HEK293 (cell line): ENCODE data around the gene ZCCHC8.
"Not testable (repeated sequence)": the region's sequence is repeated elsewhere in the genome, so short reads cannot be mapped to it uniquely, and the experiment has no call there.

Source experiments
- CTCF ChIA-PET: fragments of 350-600 bp; formaldehyde crosslinking; extraction: SDS; loops from one replicate; lab custom pipeline; 2021; ENCODE audit warnings: antibody characterized with exemption; lab: Yijun Ruan, JAX
- POLR2A ChIA-PET: fragments of 300-600 bp; formaldehyde crosslinking; extraction: SDS; loops from one replicate; lab custom pipeline; 2020; ENCODE audit warnings: antibody characterized with exemption, inconsistent platforms; lab: Yijun Ruan, JAX
- H3K27ac ChIP-seq: fragments of 200-500 bp; sonication (Bioruptor generic); 2 replicates; pipeline ENCODE4 v1.5.1; 2014; ENCODE audit warnings: low read depth, low read length, control low read depth, inconsistent platforms; ENCODE audit errors: extremely low read depth
- H3K36me3 ChIP-seq, 2 experiments: fragments of 200-500 bp in 1 of 2; sonication (Bioruptor generic) in 1 of 2; 1 replicate in 1 of 2; 2 replicates in 1 of 2; pipeline ENCODE4 v1.5.1; 2014 to 2017; ENCODE audit warnings: inconsistent platforms in 2 of 2, low read length in 2 of 2; ENCODE audit not compliant: control insufficient read depth in 2 of 2, insufficient read depth in 1 of 2
- H3K4me1 ChIP-seq: fragments of 200-500 bp; sonication (Bioruptor generic); 2 replicates; pipeline ENCODE4 v1.5.1; 2014; ENCODE audit warnings: mild to moderate bottlenecking, low read length, inconsistent platforms; ENCODE audit not compliant: control insufficient read depth, insufficient read depth
- H3K4me3 ChIP-seq: 2 replicates; pipeline ENCODE4 v1.5.1; 2011; ENCODE audit warnings: low read depth, mild to moderate bottlenecking, control low read depth, low read length, moderate library complexity
- H3K9me3 ChIP-seq: fragments of 200-500 bp; sonication (Bioruptor generic); 2 replicates; pipeline ENCODE4 v1.5.1; 2014; ENCODE audit warnings: low read depth, low read length, inconsistent platforms; ENCODE audit not compliant: control insufficient read depth, insufficient read depth
- MYNN ChIP-seq: fragments of 450-650 bp; formaldehyde crosslinking; IDR thresholded peaks from 2 replicates; pipeline ENCODE4 v1.5.1; 2016; ENCODE audit warnings: missing biosample characterization, missing genetic modification characterization, borderline replicate concordance
- OVOL3 ChIP-seq: fragments of 450-650 bp; formaldehyde crosslinking; IDR thresholded peaks from 2 replicates; pipeline ENCODE4 v1.5.1; 2016; ENCODE audit warnings: missing biosample characterization, missing genetic modification characterization
- PRDM1 ChIP-seq: fragments of 450-650 bp; formaldehyde crosslinking; IDR thresholded peaks from 2 replicates; pipeline ENCODE4; 2016; ENCODE audit warnings: missing biosample characterization, missing genetic modification characterization
- SP7 ChIP-seq: fragments of 450-650 bp; formaldehyde crosslinking; IDR thresholded peaks from 2 replicates; pipeline ENCODE4 v1.5.1; 2016; ENCODE audit warnings: missing biosample characterization, missing genetic modification characterization
- ZNF121 ChIP-seq: fragments of 450-650 bp; formaldehyde crosslinking; IDR thresholded peaks from 2 replicates; pipeline ENCODE4 v1.5.1; 2016; ENCODE audit warnings: missing biosample characterization, missing genetic modification characterization
- ZNF184 ChIP-seq: fragments of 450-650 bp; IDR thresholded peaks from 2 replicates; pipeline ENCODE4 v1.5.1; 2018; ENCODE audit warnings: missing biosample characterization, mild to moderate bottlenecking, missing genetic modification characterization
- ZNF211 ChIP-seq: fragments of 450-650 bp; formaldehyde crosslinking; IDR thresholded peaks from 2 replicates; pipeline ENCODE4 v1.5.1; 2016; ENCODE audit warnings: low read depth, missing biosample characterization, missing genetic modification characterization
- ZNF426 ChIP-seq: fragments of 450-650 bp; formaldehyde crosslinking; IDR thresholded peaks from 2 replicates; pipeline ENCODE4 v1.5.1; 2017; ENCODE audit warnings: missing biosample characterization, missing genetic modification characterization, mild to moderate bottlenecking, inconsistent platforms, moderate library complexity
- ZNF530 ChIP-seq: fragments of 450-650 bp; formaldehyde crosslinking; IDR thresholded peaks from 2 replicates; pipeline ENCODE4 v1.5.1; 2016; ENCODE audit warnings: low read depth, missing biosample characterization, missing genetic modification characterization
- ZNF776 ChIP-seq: fragments of 450-650 bp; formaldehyde crosslinking; IDR thresholded peaks from 2 replicates; pipeline ENCODE4 v1.5.0; 2017; ENCODE audit warnings: missing biosample characterization, missing genetic modification characterization, borderline replicate concordance
- ZSCAN16 ChIP-seq: fragments of 450-650 bp; formaldehyde crosslinking; IDR thresholded peaks from 2 replicates; pipeline ENCODE4 v1.5.1; 2016; ENCODE audit warnings: missing biosample characterization, missing genetic modification characterization
- TF ChIP-seq, protein P1 (sequence below): fragments of 450-650 bp; formaldehyde crosslinking; IDR thresholded peaks from 2 replicates; pipeline ENCODE4 v1.5.1; 2016; ENCODE audit warnings: missing biosample characterization, missing genetic modification characterization
- TF ChIP-seq, protein P2 (sequence below): fragments of 450-650 bp; formaldehyde crosslinking; IDR thresholded peaks from 2 replicates; pipeline ENCODE4 v1.5.1; 2016; ENCODE audit warnings: missing biosample characterization, missing genetic modification characterization
- TF ChIP-seq, protein P3 (sequence below): fragments of 450-650 bp; formaldehyde crosslinking; IDR thresholded peaks from 2 replicates; pipeline ENCODE4 v1.5.1; 2017; ENCODE audit warnings: missing biosample characterization, missing genetic modification characterization
- TF ChIP-seq, protein P4 (sequence below): fragments of 450-650 bp; formaldehyde crosslinking; IDR thresholded peaks from 2 replicates; pipeline ENCODE4 v1.5.1; 2016; ENCODE audit warnings: missing biosample characterization, missing genetic modification characterization, low read depth
- TF ChIP-seq, protein P5 (sequence below): fragments of 450-650 bp; formaldehyde crosslinking; IDR thresholded peaks from 2 replicates; pipeline ENCODE4 v1.5.1; 2016; ENCODE audit warnings: missing biosample characterization, missing genetic modification characterization
- TF ChIP-seq, protein P6 (sequence below): fragments of 450-650 bp; formaldehyde crosslinking; IDR thresholded peaks from 2 replicates; pipeline ENCODE4 v1.5.1; 2016; ENCODE audit warnings: missing biosample characterization, missing genetic modification characterization

ZCCHC8 gene

DNA sequence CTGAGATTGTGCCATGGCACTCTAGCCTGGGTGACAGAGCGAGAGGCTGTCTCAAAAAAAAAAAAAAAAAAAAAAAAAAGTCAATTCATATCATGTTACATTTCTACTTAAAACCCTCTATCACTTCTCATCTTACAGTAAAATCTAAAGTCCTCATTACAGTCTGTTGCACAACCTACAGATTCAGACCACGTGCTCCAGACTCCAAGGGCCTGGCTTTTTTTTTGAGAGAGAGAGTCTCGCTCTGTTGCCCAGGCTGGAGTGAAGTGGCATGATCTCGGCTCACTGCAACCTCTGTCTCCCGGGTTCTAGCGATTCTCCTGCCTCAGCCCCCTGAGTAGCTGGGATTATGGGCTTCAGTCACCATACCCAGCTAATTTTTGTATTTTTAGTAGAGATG is 14.4 kb downstream of the ZCCHC8 start:
- peaks cover 70 to 87% of the 10 kb centered on the region in 2 experiments for H3K36me3 ChIP-seq
- POLR2A ChIA-PET = interaction anchor here (0.6 kb wide), 1 partner anchor 166 kb away, joined by 7 read pairs; no protein-coding TSS in a partner anchor

DNA sequence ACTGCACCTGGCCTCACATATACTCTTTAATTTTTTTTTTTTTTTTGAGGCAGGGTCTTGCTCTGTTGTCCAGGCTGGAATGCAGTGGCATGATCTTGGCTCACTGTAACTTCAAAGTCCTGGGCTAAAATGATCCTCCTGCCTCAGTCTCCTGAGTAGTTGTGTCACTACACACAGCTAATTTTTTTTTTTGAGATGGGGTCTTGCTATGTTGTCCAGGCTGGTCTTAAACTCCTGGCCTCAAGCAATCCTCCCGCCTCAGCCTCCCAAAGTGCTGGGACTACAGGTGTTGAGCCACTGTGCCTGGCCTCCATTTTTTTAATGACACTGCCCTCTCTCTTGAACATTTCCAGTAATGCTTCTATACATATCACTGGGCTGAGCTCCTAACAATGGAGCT is 16.3 kb downstream of the ZCCHC8 start:
- H3K4me1 ChIP-seq, POLR2A ChIA-PET: not testable (repeated sequence)
- CTCF ChIA-PET = interaction anchor here (0.6 to 1.3 kb wide), 4 partner anchors 13 to 128 kb away, joined by 3 to 5 read pairs (median 4); no protein-coding TSS in a partner anchor

More for the DNA sequence above, 14.4 kb downstream of the ZCCHC8 start:
- H3K4me3 ChIP-seq, H3K9me3 ChIP-seq, H3K27ac ChIP-seq, H3K4me1 ChIP-seq: not testable (repeated sequence)
- CTCF ChIA-PET = interaction anchor here (0.9 to 2.0 kb wide), 2 partner anchors 13 to 15 kb away, joined by 3 to 6 read pairs; no protein-coding TSS in a partner anchor
- TF ChIP-seq SP7 = 0 out of 2 replicates have a peak, but pooled peaks have one; percentile 18
- TF ChIP-seq, protein P1, sequence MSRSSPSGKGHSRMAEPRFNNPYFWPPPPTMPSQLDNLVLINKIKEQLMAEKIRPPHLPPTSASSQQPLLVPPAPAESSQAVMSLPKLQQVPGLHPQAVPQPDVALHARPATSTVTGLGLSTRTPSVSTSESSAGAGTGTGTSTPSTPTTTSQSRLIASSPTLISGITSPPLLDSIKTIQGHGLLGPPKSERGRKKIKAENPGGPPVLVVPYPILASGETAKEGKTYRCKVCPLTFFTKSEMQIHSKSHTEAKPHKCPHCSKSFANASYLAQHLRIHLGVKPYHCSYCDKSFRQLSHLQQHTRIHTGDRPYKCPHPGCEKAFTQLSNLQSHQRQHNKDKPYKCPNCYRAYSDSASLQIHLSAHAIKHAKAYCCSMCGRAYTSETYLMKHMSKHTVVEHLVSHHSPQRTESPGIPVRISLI (tag by site-specific recombination) = peak; percentile 44; the same call in 1 of the 2 replicates

DNA sequence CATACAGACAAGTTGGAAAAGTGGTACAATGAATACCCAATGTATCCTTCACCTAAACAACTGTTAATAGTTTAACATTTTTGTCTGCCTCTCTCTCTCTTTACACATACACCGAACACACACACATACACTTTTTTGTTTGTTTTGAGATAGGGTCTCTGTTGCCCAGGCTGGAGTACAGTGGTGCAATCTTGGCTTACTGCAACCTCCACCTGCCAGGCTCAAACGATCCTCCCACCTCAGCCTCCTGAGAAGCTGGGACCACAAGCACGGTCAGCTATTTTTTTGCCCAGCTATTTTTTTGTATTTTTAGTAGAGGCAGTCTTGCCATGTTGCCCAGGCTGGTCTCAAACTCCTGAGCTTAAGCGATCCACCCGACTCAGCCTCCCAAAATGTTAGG is 16.8 kb downstream of the ZCCHC8 start:
- H3K9me3 ChIP-seq = no peaks in the 10 kb centered on the region
- TF ChIP-seq, protein P2, sequence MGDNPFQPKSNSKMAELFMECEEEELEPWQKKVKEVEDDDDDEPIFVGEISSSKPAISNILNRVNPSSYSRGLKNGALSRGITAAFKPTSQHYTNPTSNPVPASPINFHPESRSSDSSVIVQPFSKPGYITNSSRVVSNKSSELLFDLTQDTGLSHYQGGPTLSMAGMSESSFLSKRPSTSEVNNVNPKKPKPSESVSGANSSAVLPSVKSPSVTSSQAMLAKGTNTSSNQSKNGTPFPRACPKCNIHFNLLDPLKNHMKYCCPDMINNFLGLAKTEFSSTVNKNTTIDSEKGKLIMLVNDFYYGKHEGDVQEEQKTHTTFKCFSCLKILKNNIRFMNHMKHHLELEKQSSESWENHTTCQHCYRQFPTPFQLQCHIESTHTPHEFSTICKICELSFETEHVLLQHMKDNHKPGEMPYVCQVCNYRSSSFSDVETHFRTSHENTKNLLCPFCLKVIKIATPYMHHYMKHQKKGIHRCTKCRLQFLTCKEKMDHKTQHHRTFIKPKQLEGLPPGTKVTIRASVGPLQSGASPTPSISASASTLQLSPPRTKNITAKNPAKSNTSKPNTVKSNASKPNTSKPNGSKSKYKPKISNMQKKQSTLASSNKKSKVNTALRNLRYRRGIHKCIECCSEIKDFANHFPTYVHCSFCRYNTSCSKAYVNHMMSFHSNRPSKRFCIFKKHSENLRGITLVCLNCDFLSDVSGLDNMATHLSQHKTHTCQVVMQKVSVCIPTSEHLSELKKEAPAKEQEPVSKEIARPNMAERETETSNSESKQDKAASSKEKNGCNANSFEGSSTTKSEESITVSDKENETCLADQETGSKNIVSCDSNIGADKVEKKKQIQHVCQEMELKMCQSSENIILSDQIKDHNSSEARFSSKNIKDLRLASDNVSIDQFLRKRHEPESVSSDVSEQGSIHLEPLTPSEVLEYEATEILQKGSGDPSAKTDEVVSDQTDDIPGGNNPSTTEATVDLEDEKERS = no peak
- TF ChIP-seq ZNF776 (tag by site-specific recombination) = no peak
- no peak for TF ChIP-seq ZNF211 (tag by site-specific recombination)
- TF ChIP-seq, protein P3, sequence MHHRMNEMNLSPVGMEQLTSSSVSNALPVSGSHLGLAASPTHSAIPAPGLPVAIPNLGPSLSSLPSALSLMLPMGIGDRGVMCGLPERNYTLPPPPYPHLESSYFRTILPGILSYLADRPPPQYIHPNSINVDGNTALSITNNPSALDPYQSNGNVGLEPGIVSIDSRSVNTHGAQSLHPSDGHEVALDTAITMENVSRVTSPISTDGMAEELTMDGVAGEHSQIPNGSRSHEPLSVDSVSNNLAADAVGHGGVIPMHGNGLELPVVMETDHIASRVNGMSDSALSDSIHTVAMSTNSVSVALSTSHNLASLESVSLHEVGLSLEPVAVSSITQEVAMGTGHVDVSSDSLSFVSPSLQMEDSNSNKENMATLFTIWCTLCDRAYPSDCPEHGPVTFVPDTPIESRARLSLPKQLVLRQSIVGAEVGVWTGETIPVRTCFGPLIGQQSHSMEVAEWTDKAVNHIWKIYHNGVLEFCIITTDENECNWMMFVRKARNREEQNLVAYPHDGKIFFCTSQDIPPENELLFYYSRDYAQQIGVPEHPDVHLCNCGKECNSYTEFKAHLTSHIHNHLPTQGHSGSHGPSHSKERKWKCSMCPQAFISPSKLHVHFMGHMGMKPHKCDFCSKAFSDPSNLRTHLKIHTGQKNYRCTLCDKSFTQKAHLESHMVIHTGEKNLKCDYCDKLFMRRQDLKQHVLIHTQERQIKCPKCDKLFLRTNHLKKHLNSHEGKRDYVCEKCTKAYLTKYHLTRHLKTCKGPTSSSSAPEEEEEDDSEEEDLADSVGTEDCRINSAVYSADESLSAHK (tag by site-specific recombination) = no peak
- TF ChIP-seq MYNN (tag by site-specific recombination) = no peak
- no peak for TF ChIP-seq OVOL3
- TF ChIP-seq, protein P4, sequence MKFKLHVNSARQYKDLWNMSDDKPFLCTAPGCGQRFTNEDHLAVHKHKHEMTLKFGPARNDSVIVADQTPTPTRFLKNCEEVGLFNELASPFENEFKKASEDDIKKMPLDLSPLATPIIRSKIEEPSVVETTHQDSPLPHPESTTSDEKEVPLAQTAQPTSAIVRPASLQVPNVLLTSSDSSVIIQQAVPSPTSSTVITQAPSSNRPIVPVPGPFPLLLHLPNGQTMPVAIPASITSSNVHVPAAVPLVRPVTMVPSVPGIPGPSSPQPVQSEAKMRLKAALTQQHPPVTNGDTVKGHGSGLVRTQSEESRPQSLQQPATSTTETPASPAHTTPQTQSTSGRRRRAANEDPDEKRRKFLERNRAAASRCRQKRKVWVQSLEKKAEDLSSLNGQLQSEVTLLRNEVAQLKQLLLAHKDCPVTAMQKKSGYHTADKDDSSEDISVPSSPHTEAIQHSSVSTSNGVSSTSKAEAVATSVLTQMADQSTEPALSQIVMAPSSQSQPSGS = no peak
- no peak for TF ChIP-seq ZSCAN16 (tag by site-specific recombination)
- TF ChIP-seq, protein P5, sequence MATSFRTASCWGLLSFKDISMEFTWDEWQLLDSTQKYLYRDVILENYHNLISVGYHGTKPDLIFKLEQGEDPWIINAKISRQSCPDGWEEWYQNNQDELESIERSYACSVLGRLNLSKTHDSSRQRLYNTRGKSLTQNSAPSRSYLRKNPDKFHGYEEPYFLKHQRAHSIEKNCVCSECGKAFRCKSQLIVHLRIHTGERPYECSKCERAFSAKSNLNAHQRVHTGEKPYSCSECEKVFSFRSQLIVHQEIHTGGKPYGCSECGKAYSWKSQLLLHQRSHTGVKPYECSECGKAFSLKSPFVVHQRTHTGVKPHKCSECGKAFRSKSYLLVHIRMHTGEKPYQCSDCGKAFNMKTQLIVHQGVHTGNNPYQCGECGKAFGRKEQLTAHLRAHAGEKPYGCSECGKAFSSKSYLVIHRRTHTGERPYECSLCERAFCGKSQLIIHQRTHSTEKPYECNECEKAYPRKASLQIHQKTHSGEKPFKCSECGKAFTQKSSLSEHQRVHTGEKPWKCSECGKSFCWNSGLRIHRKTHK (tag by site-specific recombination) = no peak
- TF ChIP-seq, protein P6, sequence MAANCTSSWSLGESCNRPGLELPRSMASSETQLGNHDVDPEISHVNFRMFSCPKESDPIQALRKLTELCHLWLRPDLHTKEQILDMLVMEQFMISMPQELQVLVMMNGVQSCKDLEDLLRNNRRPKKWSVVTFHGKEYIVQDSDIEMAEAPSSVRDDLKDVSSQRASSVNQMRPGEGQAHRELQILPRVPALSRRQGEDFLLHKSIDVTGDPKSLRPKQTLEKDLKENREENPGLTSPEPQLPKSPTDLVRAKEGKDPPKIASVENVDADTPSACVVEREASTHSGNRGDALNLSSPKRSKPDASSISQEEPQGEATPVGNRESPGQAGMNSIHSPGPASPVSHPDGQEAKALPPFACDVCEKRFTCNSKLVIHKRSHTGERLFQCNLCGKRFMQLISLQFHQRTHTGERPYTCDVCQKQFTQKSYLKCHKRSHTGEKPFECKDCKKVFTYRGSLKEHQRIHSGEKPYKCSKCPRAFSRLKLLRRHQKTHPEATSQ = no peak
- no peak for TF ChIP-seq ZNF530 (tag by site-specific recombination)
- TF ChIP-seq ZNF184 = no peak
- no peak for TF ChIP-seq PRDM1 (tag by site-specific recombination)
- TF ChIP-seq ZNF426 (tag by site-specific recombination) = no peak
- CTCF ChIA-PET = interaction anchor here (0.9 to 1.5 kb wide), 4 partner anchors 11 to 60 kb away, joined by 3 to 5 read pairs (median 4); no protein-coding TSS in a partner anchor
- H3K4me1 ChIP-seq = no peaks in the 10 kb centered on the region
- POLR2A ChIA-PET = interaction anchor here (0.6 kb wide), 1 partner anchor 1294 kb away, joined by 3 read pairs; no protein-coding TSS in a partner anchor
- H3K27ac ChIP-seq = no peak overlapping the region
- no peak overlapping the region for H3K4me3 ChIP-seq
- H3K36me3 ChIP-seq = peaks cover 70 to 89% of the 10 kb centered on the region in 2 experiments

More for the DNA sequence above, 16.3 kb downstream of the ZCCHC8 start:
- H3K9me3 ChIP-seq, H3K4me3 ChIP-seq, H3K27ac ChIP-seq: not testable (repeated sequence)
- peak; percentile 98 for TF ChIP-seq ZNF121 (tag by site-specific recombination)
- peaks cover 69 to 90% of the 10 kb centered on the region in 2 experiments for H3K36me3 ChIP-seq
